NCI-H1048 (cell line): Measurements from ENCODE around the gene SLC12A8.

Experiments used
- DNase-seq: peaks from one replicate; lab custom pipeline; 2025; lab: John Stamatoyannopoulos, UW

The SLC12A8 gene

GRCh38 chr3:125140011-125140817, 72.3 kb downstream of the SLC12A8 start:
- no peak for DNase-seq

GRCh38 chr3:125139386-125139785, 73.2 kb downstream of the SLC12A8 start:
- DNase-seq = no peak

GRCh38 chr3:125137358-125138033, 75.1 kb downstream of the SLC12A8 start:
- DNase-seq = no peak

GRCh38 chr3:125136966-125137357, 75.6 kb downstream of the SLC12A8 start:
- no peak for DNase-seq

GRCh38 chr3:125136515-125136914, 76.0 kb downstream of the SLC12A8 start:
- no peak for DNase-seq

- DNase-seq = no peak
Observed at GRCh38 chr3:125134952-125135351, 77.6 kb downstream of the SLC12A8 start.

- DNase-seq = no peak
Observed at GRCh38 chr3:125132815-125133214, 79.7 kb downstream of the SLC12A8 start.

GRCh38 chr3:125129512-125129997, 83.0 kb downstream of the SLC12A8 start:
- DNase-seq = no peak

- no peak for DNase-seq
Observed at GRCh38 chr3:125128861-125129501, 83.6 kb downstream of the SLC12A8 start.

- no peak for DNase-seq
Observed at GRCh38 chr3:125126323-125126722, 86.2 kb downstream of the SLC12A8 start.

- no peak for DNase-seq
Observed at GRCh38 chr3:125125821-125126245, 86.7 kb downstream of the SLC12A8 start.

GRCh38 chr3:125123451-125124305, 88.9 kb downstream of the SLC12A8 start:
- no peak for DNase-seq

- DNase-seq = no peak
Observed at GRCh38 chr3:125121246-125122010, 91.1 kb downstream of the SLC12A8 start.

- DNase-seq = no peak
Observed at GRCh38 chr3:125120379-125121122, 92.0 kb downstream of the SLC12A8 start.

GRCh38 chr3:125119752-125120378, 92.7 kb downstream of the SLC12A8 start:
- DNase-seq = no peak

GRCh38 chr3:125118600-125118999, 93.9 kb downstream of the SLC12A8 start:
- no peak for DNase-seq

- no peak for DNase-seq
Observed at GRCh38 chr3:125117631-125118191, 94.8 kb downstream of the SLC12A8 start.

GRCh38 chr3:125116311-125117080, 96.1 kb downstream of the SLC12A8 start:
- no peak for DNase-seq

GRCh38 chr3:125115640-125116039, 96.9 kb downstream of the SLC12A8 start:
- DNase-seq = no peak
